IMR-90 (cell line): ENCODE data around the gene B3GLCT. TPM values are rescaled to one million over a fixed set of nuclear protein-coding genes. Genes with fewer than 3 reads are reported as not detected.

ENCODE experiments used
- ATAC-seq: fragments of 200-7000 bp; cut with Tn5 transposase; 2 replicates; pipeline ENCODE4 v1.9.1; 2020; ENCODE audit warnings: low read depth, mild to moderate bottlenecking, moderate library complexity
- BruUV-seq: library from RNA; stranded (reverse); fragments of 400-500 nt; replicated peaks from 2 replicates; lab custom pipeline; 2021; lab: Mats Ljungman, UMichigan
- CTCF ChIA-PET: fragments of 300-600 bp; formaldehyde crosslinking; extraction: SDS; loops from one replicate; lab custom pipeline; 2021; ENCODE audit warnings: antibody characterized with exemption; lab: Yijun Ruan, JAX
- POLR2A ChIA-PET: fragments of 300-600 bp; sonication (Branson Sonifier 250); formaldehyde crosslinking; loops from one replicate; lab custom pipeline; 2022; ENCODE audit warnings: antibody characterized with exemption; ENCODE audit not compliant: unreplicated experiment; lab: Charles Lee
- DNase-seq: peaks from one replicate; pipeline ENCODE4 v3.0.0; 2013
- H2AFZ ChIP-seq: replicated peaks from 2 replicates; pipeline ENCODE3; 2013; ENCODE audit warnings: low read length, mild to moderate bottlenecking; ENCODE audit not compliant: poor library complexity
- H2AK5ac ChIP-seq: 2 replicates; pipeline ENCODE4 v1.6.1; 2013; ENCODE audit warnings: low read depth, low read length, inconsistent platforms
- H2AK9ac ChIP-seq: replicated peaks from 2 replicates; pipeline ENCODE3; 2013; ENCODE audit warnings: mild to moderate bottlenecking, low read depth, low read length, moderate library complexity; ENCODE audit not compliant: poor library complexity
- H2BK120ac ChIP-seq: 2 replicates; pipeline ENCODE4 v1.6.1; 2013; ENCODE audit warnings: low read depth, low read length, inconsistent platforms
- H2BK15ac ChIP-seq: 3 replicates; pipeline ENCODE4 v1.6.1; 2013; ENCODE audit warnings: low read depth, low read length, inconsistent platforms
- H2BK20ac ChIP-seq: 2 replicates; pipeline ENCODE4 v1.6.1; 2013; ENCODE audit warnings: low read depth, mild to moderate bottlenecking, inconsistent platforms, low read length, moderate library complexity
- H2BK5ac ChIP-seq: 2 replicates; pipeline ENCODE4 v1.6.1; 2013; ENCODE audit warnings: mild to moderate bottlenecking, low read depth, low read length, inconsistent platforms; ENCODE audit not compliant: poor library complexity, severe bottlenecking
- H3K14ac ChIP-seq: replicated peaks from 2 replicates; pipeline ENCODE4 v1.6.1; 2013; ENCODE audit warnings: low read depth, low read length, inconsistent platforms
- H3K18ac ChIP-seq: 2 replicates; pipeline ENCODE4 v1.6.1; 2013; ENCODE audit warnings: low read depth, low read length, control low read depth
- H3K23ac ChIP-seq: 2 replicates; pipeline ENCODE4 v1.6.1; 2013; ENCODE audit warnings: low read depth, low read length, inconsistent platforms
- H3K27ac ChIP-seq: 2 replicates; pipeline ENCODE4 v1.5.1; 2013; ENCODE audit warnings: mild to moderate bottlenecking, control low read depth, low read length; ENCODE audit not compliant: insufficient read depth
- H3K27me3 ChIP-seq: 2 replicates; pipeline ENCODE4 v1.6.1; 2013; ENCODE audit warnings: low read length; ENCODE audit not compliant: control insufficient read depth, insufficient read depth
- H3K36me3 ChIP-seq: 2 replicates; pipeline ENCODE4 v1.6.1; 2013; ENCODE audit warnings: low read length, mixed read lengths; ENCODE audit not compliant: control insufficient read depth, insufficient read depth
- H3K4ac ChIP-seq: 2 replicates; pipeline ENCODE4 v1.6.1; 2013; ENCODE audit warnings: low read depth, low read length, inconsistent platforms
- H3K4me1 ChIP-seq: 2 replicates; pipeline ENCODE4 v1.6.1; 2013; ENCODE audit warnings: low read length, mixed read lengths; ENCODE audit not compliant: control insufficient read depth, insufficient read depth
- H3K4me2 ChIP-seq: 2 replicates; pipeline ENCODE4 v1.6.1; 2013; ENCODE audit warnings: low read depth, mild to moderate bottlenecking, control low read depth, low read length, moderate library complexity
- H3K4me3 ChIP-seq: 2 replicates; pipeline ENCODE4 v1.5.1; 2013; ENCODE audit warnings: low read depth, mild to moderate bottlenecking, control low read depth, low read length, moderate library complexity; ENCODE audit not compliant: insufficient read depth
- H3K56ac ChIP-seq: 2 replicates; pipeline ENCODE4 v1.6.1; 2013; ENCODE audit warnings: low read length, inconsistent platforms; ENCODE audit not compliant: insufficient read depth; ENCODE audit errors: extremely low read depth
- H3K79me1 ChIP-seq, 2 experiments: 2 replicates each; pipeline ENCODE4 v1.6.1; 2013; ENCODE audit warnings: low read length in 2 of 2, inconsistent platforms in 1 of 2, low read depth in 1 of 2
- H3K9ac ChIP-seq: 2 replicates; pipeline ENCODE4 v1.6.1; 2013; ENCODE audit warnings: low read depth, low read length, control low read depth
- H3K9me1 ChIP-seq: 2 replicates; pipeline ENCODE4 v1.6.1; 2013; ENCODE audit warnings: low read length, inconsistent platforms; ENCODE audit not compliant: insufficient read depth
- H3K9me3 ChIP-seq: 2 replicates; pipeline ENCODE4 v1.6.1; 2013; ENCODE audit warnings: low read length; ENCODE audit not compliant: control insufficient read depth, insufficient read depth
- H4K20me1 ChIP-seq: 2 replicates; pipeline ENCODE4 v1.6.1; 2013; ENCODE audit warnings: low read length, inconsistent platforms; ENCODE audit not compliant: insufficient read depth
- H4K5ac ChIP-seq: 2 replicates; pipeline ENCODE4 v1.6.1; 2013; ENCODE audit warnings: mild to moderate bottlenecking, low read depth, low read length, control low read depth
- H4K8ac ChIP-seq, 2 experiments: 2 replicates each; pipeline ENCODE4 v1.6.1; 2013; ENCODE audit warnings: low read depth in 2 of 2, low read length in 2 of 2, control low read depth in 1 of 2, inconsistent platforms in 1 of 2
- H4K91ac ChIP-seq: 2 replicates; pipeline ENCODE4 v1.6.1; 2013; ENCODE audit warnings: low read depth, low read length, inconsistent platforms; ENCODE audit not compliant: insufficient read depth
- BHLHE40 ChIP-seq: fragments of 150-350 bp; IDR thresholded peaks from 2 replicates; pipeline ENCODE4 v1.6.1; 2016; ENCODE audit warnings: mild to moderate bottlenecking, low read depth, low read length
- CEBPB ChIP-seq: IDR thresholded peaks from 2 replicates; pipeline ENCODE4 v1.6.1; 2012; ENCODE audit warnings: low read depth, low read length, improper control_type of control experiment
- CHD1 ChIP-seq: IDR thresholded peaks from 2 replicates; pipeline ENCODE4 v1.6.1; 2012; ENCODE audit warnings: low read depth, low read length, improper control_type of control experiment
- ELK1 ChIP-seq: fragments of 150-350 bp; IDR thresholded peaks from 2 replicates; pipeline ENCODE4 v1.6.1; 2016; ENCODE audit warnings: low read depth, mild to moderate bottlenecking, low read length, moderate library complexity, borderline replicate concordance
- FOS ChIP-seq: fragments of 150-350 bp; IDR thresholded peaks from 2 replicates; pipeline ENCODE4 v1.6.1; 2016; ENCODE audit warnings: low read depth, low read length
- MAFK ChIP-seq: IDR thresholded peaks from 2 replicates; pipeline ENCODE4 v1.6.1; 2012; ENCODE audit warnings: low read depth, low read length, improper control_type of control experiment
- MAZ ChIP-seq: IDR thresholded peaks from 2 replicates; pipeline ENCODE4 v1.6.1; 2012; ENCODE audit warnings: low read depth, mild to moderate bottlenecking, low read length, improper control_type of control experiment, moderate library complexity, borderline replicate concordance
- MXI1 ChIP-seq: IDR thresholded peaks from 2 replicates; pipeline ENCODE4 v1.6.1; 2012; ENCODE audit warnings: low read depth, mild to moderate bottlenecking, low read length, moderate library complexity, borderline replicate concordance
- NFE2L2 ChIP-seq: fragments of 150-350 bp; IDR thresholded peaks from 2 replicates; pipeline ENCODE4 v1.6.1; 2016; ENCODE audit warnings: low read depth, mild to moderate bottlenecking, low read length
- POLR2A ChIP-seq: IDR thresholded peaks from 2 replicates; pipeline ENCODE4 v1.6.1; 2012; ENCODE audit warnings: mild to moderate bottlenecking, low read depth, low read length
- RAD21 ChIP-seq: IDR thresholded peaks from 2 replicates; pipeline ENCODE4 v1.6.1; 2012; ENCODE audit warnings: low read length, improper control_type of control experiment
- RCOR1 ChIP-seq: IDR thresholded peaks from 2 replicates; pipeline ENCODE4 v1.6.1; 2012; ENCODE audit warnings: mild to moderate bottlenecking, low read length, improper control_type of control experiment; ENCODE audit not compliant: insufficient replicate concordance
- RFX5 ChIP-seq: IDR thresholded peaks from 2 replicates; pipeline ENCODE4 v1.8.0; 2012; ENCODE audit warnings: low read depth, mild to moderate bottlenecking, low read length, moderate library complexity
- SMC3 ChIP-seq: fragments of 150-350 bp; IDR thresholded peaks from 2 replicates; pipeline ENCODE4 v1.6.1; 2016; ENCODE audit warnings: low read depth, mild to moderate bottlenecking, antibody characterized with exemption, low read length, moderate library complexity
- USF2 ChIP-seq: fragments of 150-350 bp; IDR thresholded peaks from 2 replicates; pipeline ENCODE4 v1.6.1; 2017; ENCODE audit warnings: mild to moderate bottlenecking, antibody characterized with exemption, low read length, low read depth
- WGBS, 2 experiments: methylation state at CpG; one replicate each; pipeline versions ENCODE4 v1.1.5 to v1.1.7; 2013; ENCODE audit warnings: missing lambda C conversion rate in 2 of 2; ENCODE audit not compliant: insufficient read length in 1 of 2; ENCODE audit errors: extremely low coverage in 2 of 2; 5-methylcytosine and 5-hydroxymethylcytosine counted together
- dilution Hi-C: fragments of 300-500 bp; cut with HindIII; formaldehyde crosslinking; loops from one replicate; pipeline ENCODE4 v1.14.3; 2018; ENCODE audit warnings: low sequenced_read_pairs; ENCODE audit not compliant: unreplicated experiment
- in situ Hi-C: fragments of 300-500 bp; cut with MboI; formaldehyde crosslinking; loops from 3 replicates; pipeline ENCODE4 v1.14.3; 2019; ENCODE audit warnings: low sequenced_read_pairs, inconsistent platforms, mixed read lengths
- intact Hi-C: fragments of 100-400 bp; cut with micrococcal nuclease; formaldehyde crosslinking; loops from 2 replicates; pipeline ENCODE4 v1.10.0; 2022
- polyA plus RNA-seq, 3 experiments: library from polyadenylated mRNA; depleted of rRNA; stranded (reverse); fragments of >200 nt; gene quantifications; 2 replicates each; pipeline ENCODE4 v1.2.3, GENCODE V29; 2012; ENCODE audit warnings: low replicate concordance in 1 of 3
- total RNA-seq: library from RNA; depleted of rRNA; stranded (reverse); fragments of >200 nt; gene quantifications from 2 replicates; pipeline ENCODE4 v1.2.3, GENCODE V29; 2012
- TF ChIP-seq, protein P1 (sequence below): conservative IDR thresholded peaks from 2 replicates; pipeline ENCODE4 v1.5.1; 2012; ENCODE audit warnings: mild to moderate bottlenecking, low read depth, low read length, improper control_type of control experiment

Gene B3GLCT
- total and polyA plus RNA-seq, 2 of the 4 experiments (the other 2 are of a cell fraction), result 2.0 to 4.5 TPM

DNA sequence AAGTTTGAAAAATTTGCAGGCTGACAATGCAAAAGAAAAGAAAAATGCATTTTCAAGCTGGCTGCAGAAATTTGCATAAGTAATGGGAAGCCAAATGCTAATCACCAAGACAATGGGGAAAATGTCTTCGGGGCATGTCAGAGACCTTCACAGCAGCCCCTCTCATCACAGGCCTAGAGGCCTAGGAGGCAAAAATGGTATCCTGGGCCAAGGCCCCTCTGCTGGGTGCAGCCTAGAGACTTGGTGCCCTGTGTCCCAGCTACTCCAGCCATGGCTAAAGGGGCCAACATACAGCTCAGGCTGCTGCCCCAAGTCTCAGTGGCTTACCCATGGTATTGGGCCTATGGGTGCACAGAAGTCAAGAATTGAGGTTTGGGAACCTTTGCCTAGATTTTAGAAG, 155.2 kb downstream of the B3GLCT start:
- Histone ChIP-seq H4K20me1 (no peaks in the 10 kb centered on the region), H2BK20ac (no peak overlapping the region), H2BK120ac (no peak overlapping the region), H3K27me3 (peaks cover 16% of the 10 kb centered on the region), H3K4me2 (no peak overlapping the region), H3K4me1 (no peaks in the 10 kb centered on the region), H3K56ac (no peak overlapping the region), H2AK5ac (no peak overlapping the region), H4K5ac (no peak overlapping the region), H4K8ac (no peak overlapping the region), H2AFZ (no peak overlapping the region), H3K18ac (no peak overlapping the region), H3K4me3 (no peak overlapping the region), H3K27ac (no peak overlapping the region), H3K9me1 (no peaks in the 10 kb centered on the region), H3K9me3 (peaks cover 3% of the 10 kb centered on the region; the same call in 1 of the 2 replicates), H2AK9ac (no peak overlapping the region), H3K79me1 (no peaks in the 10 kb centered on the region), H3K36me3 (no peaks in the 10 kb centered on the region), H2BK5ac (no peak overlapping the region), H4K91ac (no peak overlapping the region), H3K9ac (no peak overlapping the region), H3K4ac (no peak overlapping the region), H3K23ac (no peak overlapping the region), H2BK15ac (no peak overlapping the region), H3K14ac (no peak overlapping the region)
- DNase-seq (no peak), ATAC-seq (no peak)
- WGBS, 2 experiments, result no CpG with 5 or more reads among the region's 1 CpG
- CTCF ChIA-PET, result no interaction called here
- intact Hi-C loops, result no loop called here
- BruUV-seq, result no TSS peak
- TF ChIP-seq SMC3 (no peak), MXI1 (no peak), NFE2L2 (no peak), RCOR1 (no peak), MAFK (no peak), CEBPB (no peak), MAZ (no peak), ELK1 (no peak), RAD21 (no peak), USF2 (no peak), FOS (no peak), RFX5 (no peak), CHD1 (no peak), BHLHE40 (no peak), POLR2A (no peak)
- TF ChIP-seq, protein P1, sequence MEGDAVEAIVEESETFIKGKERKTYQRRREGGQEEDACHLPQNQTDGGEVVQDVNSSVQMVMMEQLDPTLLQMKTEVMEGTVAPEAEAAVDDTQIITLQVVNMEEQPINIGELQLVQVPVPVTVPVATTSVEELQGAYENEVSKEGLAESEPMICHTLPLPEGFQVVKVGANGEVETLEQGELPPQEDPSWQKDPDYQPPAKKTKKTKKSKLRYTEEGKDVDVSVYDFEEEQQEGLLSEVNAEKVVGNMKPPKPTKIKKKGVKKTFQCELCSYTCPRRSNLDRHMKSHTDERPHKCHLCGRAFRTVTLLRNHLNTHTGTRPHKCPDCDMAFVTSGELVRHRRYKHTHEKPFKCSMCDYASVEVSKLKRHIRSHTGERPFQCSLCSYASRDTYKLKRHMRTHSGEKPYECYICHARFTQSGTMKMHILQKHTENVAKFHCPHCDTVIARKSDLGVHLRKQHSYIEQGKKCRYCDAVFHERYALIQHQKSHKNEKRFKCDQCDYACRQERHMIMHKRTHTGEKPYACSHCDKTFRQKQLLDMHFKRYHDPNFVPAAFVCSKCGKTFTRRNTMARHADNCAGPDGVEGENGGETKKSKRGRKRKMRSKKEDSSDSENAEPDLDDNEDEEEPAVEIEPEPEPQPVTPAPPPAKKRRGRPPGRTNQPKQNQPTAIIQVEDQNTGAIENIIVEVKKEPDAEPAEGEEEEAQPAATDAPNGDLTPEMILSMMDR, result no peak
- dilution Hi-C loops, result no loop called here
- POLR2A ChIA-PET, result no interaction called here
- in situ Hi-C loops, result no loop called here
